ENCODE data around the gene DCC. TPM values are rescaled to one million over a fixed set of nuclear protein-coding genes. Genes with fewer than 3 reads are reported as not detected.

Gene DCC
- polyA plus RNA-seq, 1 donor (not counting 4 experiments of a cell fraction or from before 2014, with no cell fraction given), result not detected

- H3K36me3 ChIP-seq (ENCODE audit: control insufficient read depth in 2 of 2, extremely low read depth in 1 of 2, insufficient read depth in 2 of 2, low read length in 2 of 2), result no peaks in the 10 kb centered on the region
- dilution Hi-C loops (cut with MboI; ENCODE audit: extremely low pct_ligation_motif_present, low sequenced_read_pairs), result no loop called here
- no peak overlapping the region for H3K9ac ChIP-seq (ENCODE audit: control insufficient read depth, extremely low read depth, insufficient read depth, low read length)
- H3K9me3 ChIP-seq (ENCODE audit: control insufficient read depth, low read depth, low read length), result no peaks in the 10 kb centered on the region
- no peaks in the 10 kb centered on the region for H3K4me1 ChIP-seq (ENCODE audit: control insufficient read depth, extremely low read depth, insufficient read depth, low read length)
- H4K20me1 ChIP-seq (ENCODE audit: control insufficient read depth, extremely low read depth, insufficient read depth, low read length), result no peaks in the 10 kb centered on the region
- no peak overlapping the region for H3K4me2 ChIP-seq (ENCODE audit: control insufficient read depth, extremely low read depth, insufficient read depth, low read depth, low read length)
- TF ChIP-seq CTCF (optimal IDR thresholded peaks at IDR 0.05 in 1 of 3, IDR thresholded peaks at IDR 0.05 in 1 of 3, conservative IDR thresholded peaks at IDR 0.05 in 1 of 3; ENCODE audit: extremely low read depth in 1 of 3, insufficient read depth in 2 of 3, low read length in 3 of 3) (no peak), EZH2 (IDR thresholded peaks at IDR 0.05; ENCODE audit: low read length) (no peak)
- no peak overlapping the region for H3K4me3 ChIP-seq (ENCODE audit: control insufficient read depth in 2 of 3, extremely low read depth in 1 of 3, insufficient read depth in 2 of 3, low read depth in 1 of 3, low read length in 3 of 3)
- H3K27me3 ChIP-seq (ENCODE audit: control insufficient read depth, extremely low read depth, insufficient read depth, low read length), result no peaks in the 10 kb centered on the region
- no peaks in the 10 kb centered on the region for H3K79me2 ChIP-seq (ENCODE audit: control insufficient read depth, insufficient read depth, low read length)
- no peaks in the 10 kb centered on the region for H3K9me1 ChIP-seq (ENCODE audit: control insufficient read depth, extremely low read depth, insufficient read depth, low read length)
- FAIRE-seq (no peak), DNase-seq (ENCODE audit: low read depth, low spot score) (no peak)
- no peak overlapping the region for H3K27ac ChIP-seq (ENCODE audit: control insufficient read depth, insufficient read depth, low read length)
- H2AFZ ChIP-seq (ENCODE audit: control insufficient read depth, low read length), result no peak overlapping the region
Observed at GRCh38 chr18:52948868-52949444, 609.0 kb downstream of the DCC start.

GRCh38 chr18:52950155-52950554 is 610.2 kb downstream of the DCC start:
- Histone ChIP-seq H3K27ac (ENCODE audit: control insufficient read depth, insufficient read depth, low read length) (no peak overlapping the region), H3K4me3 (ENCODE audit: control insufficient read depth in 2 of 3, extremely low read depth in 1 of 3, insufficient read depth in 2 of 3, low read depth in 1 of 3, low read length in 3 of 3) (no peak overlapping the region), H3K9me1 (ENCODE audit: control insufficient read depth, extremely low read depth, insufficient read depth, low read length) (no peaks in the 10 kb centered on the region), H3K9me3 (ENCODE audit: control insufficient read depth, low read depth, low read length) (no peaks in the 10 kb centered on the region), H3K4me1 (ENCODE audit: control insufficient read depth, extremely low read depth, insufficient read depth, low read length) (no peaks in the 10 kb centered on the region), H3K27me3 (ENCODE audit: control insufficient read depth, extremely low read depth, insufficient read depth, low read length) (no peaks in the 10 kb centered on the region), H3K4me2 (ENCODE audit: control insufficient read depth, extremely low read depth, insufficient read depth, low read depth, low read length) (no peak overlapping the region), H3K79me2 (ENCODE audit: control insufficient read depth, insufficient read depth, low read length) (no peaks in the 10 kb centered on the region), H3K36me3 (ENCODE audit: control insufficient read depth in 2 of 2, extremely low read depth in 1 of 2, insufficient read depth in 2 of 2, low read length in 2 of 2) (no peaks in the 10 kb centered on the region), H2AFZ (ENCODE audit: control insufficient read depth, low read length) (no peak overlapping the region), H4K20me1 (ENCODE audit: control insufficient read depth, extremely low read depth, insufficient read depth, low read length) (no peaks in the 10 kb centered on the region), H3K9ac (ENCODE audit: control insufficient read depth, extremely low read depth, insufficient read depth, low read length) (no peak overlapping the region)
- TF ChIP-seq CTCF (optimal IDR thresholded peaks at IDR 0.05 in 1 of 3, IDR thresholded peaks at IDR 0.05 in 1 of 3, conservative IDR thresholded peaks at IDR 0.05 in 1 of 3; ENCODE audit: extremely low read depth in 1 of 3, insufficient read depth in 2 of 3, low read length in 3 of 3) (no peak), EZH2 (IDR thresholded peaks at IDR 0.05; ENCODE audit: low read length) (no peak)
- FAIRE-seq (no peak), DNase-seq (ENCODE audit: low read depth, low spot score) (no peak)
- dilution Hi-C loops (cut with MboI; ENCODE audit: extremely low pct_ligation_motif_present, low sequenced_read_pairs), result no loop called here

Data from keratinocyte (primary cell).